Left kidney (tissue), 8 donors: Measurements from ENCODE around the gene MMP15. TPM values are rescaled to one million over a fixed set of nuclear protein-coding genes. Genes with fewer than 3 reads are reported as not detected.
"Not testable (repeated sequence)": the region's sequence is repeated elsewhere in the genome, so short reads cannot be mapped to it uniquely, and the experiment has no call there.

Experiments used
- DNase-seq: peaks from one replicate; pipeline ENCODE4 v3.0.0-alpha.2; 2013
- long read RNA-seq, 8 donors: transcript quantifications; one replicate each; lab custom pipeline, GENCODE V29; 2026
- polyA plus RNA-seq: library from polyadenylated mRNA; unstranded; fragments of 120-200 nt; gene quantifications from one replicate; pipeline ENCODE4 v1.2.1, GENCODE V29; 2013; ENCODE audit not compliant: insufficient read length

The MMP15 gene
- polyA plus RNA-seq: 12.1 TPM
- long read RNA-seq, donor 1, full-length matches to known transcripts: 4 of 21 reads
- long read RNA-seq, donor 1, partial matches to known transcripts: 17 of 21 reads
- long read RNA-seq, donor 1, other reads (novel, unspliced or antisense): 0 of 21 reads
- long read RNA-seq, donor 2, full-length matches to known transcripts: 5 of 5 reads
- long read RNA-seq, donor 2, partial matches to known transcripts: 0 of 5 reads
- long read RNA-seq, donor 2, other reads (novel, unspliced or antisense): 0 of 5 reads
- long read RNA-seq, donor 3, full-length matches to known transcripts: 1 of 1 reads
- long read RNA-seq, donor 3, partial matches to known transcripts: 0 of 1 reads
- long read RNA-seq, donor 3, other reads (novel, unspliced or antisense): 0 of 1 reads
- long read RNA-seq, donor 4: 0 reads
- long read RNA-seq, donor 5, full-length matches to known transcripts: 2 of 2 reads
- long read RNA-seq, donor 5, partial matches to known transcripts: 0 of 2 reads
- long read RNA-seq, donor 5, other reads (novel, unspliced or antisense): 0 of 2 reads
- long read RNA-seq, donor 6, full-length matches to known transcripts: 3 of 3 reads
- long read RNA-seq, donor 6, partial matches to known transcripts: 0 of 3 reads
- long read RNA-seq, donor 6, other reads (novel, unspliced or antisense): 0 of 3 reads
- long read RNA-seq, donor 7, full-length matches to known transcripts: 5 of 5 reads
- long read RNA-seq, donor 7, partial matches to known transcripts: 0 of 5 reads
- long read RNA-seq, donor 7, other reads (novel, unspliced or antisense): 0 of 5 reads
- long read RNA-seq, donor 8, full-length matches to known transcripts: 1 of 1 reads
- long read RNA-seq, donor 8, partial matches to known transcripts: 0 of 1 reads
- long read RNA-seq, donor 8, other reads (novel, unspliced or antisense): 0 of 1 reads

- DNase-seq: peak; percentile 80
These were observed at the start of gene MMP15 for GRCh38 chr16:58025351-58026138. Gene MMP15, plus strand, starts transcription at chr16:58025754. Its CDS starts 597 bp downstream, at chr16:58026351.

DNA sequence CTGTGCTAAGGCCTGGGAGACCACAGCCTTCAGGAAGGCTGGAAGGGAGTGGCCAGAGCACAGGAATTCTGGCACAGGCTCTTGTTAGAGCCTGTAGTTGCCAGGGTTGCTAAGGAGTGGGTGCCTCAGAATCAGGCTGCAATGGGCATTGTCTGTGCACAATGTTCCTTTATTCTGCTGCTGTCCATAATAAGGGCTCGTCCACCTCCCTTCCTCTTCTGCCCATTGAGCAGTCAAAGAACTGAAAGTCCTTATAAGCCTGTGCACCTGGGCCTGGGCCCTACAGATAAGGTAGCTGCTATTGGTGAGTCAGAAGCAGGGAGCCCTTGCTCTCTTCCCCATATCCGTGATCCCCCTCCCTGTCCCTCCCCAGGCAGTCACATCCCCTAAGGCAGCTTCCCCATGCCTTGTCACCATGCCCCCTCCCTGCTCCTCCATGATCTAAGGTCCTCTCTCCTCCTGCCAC, 49.2 kb upstream of the MMP15 start:
- DNase-seq: no peak

- no peak for DNase-seq
These were observed 48.0 kb upstream of the MMP15 start for GRCh38 chr16:57977418-57978069.

DNA sequence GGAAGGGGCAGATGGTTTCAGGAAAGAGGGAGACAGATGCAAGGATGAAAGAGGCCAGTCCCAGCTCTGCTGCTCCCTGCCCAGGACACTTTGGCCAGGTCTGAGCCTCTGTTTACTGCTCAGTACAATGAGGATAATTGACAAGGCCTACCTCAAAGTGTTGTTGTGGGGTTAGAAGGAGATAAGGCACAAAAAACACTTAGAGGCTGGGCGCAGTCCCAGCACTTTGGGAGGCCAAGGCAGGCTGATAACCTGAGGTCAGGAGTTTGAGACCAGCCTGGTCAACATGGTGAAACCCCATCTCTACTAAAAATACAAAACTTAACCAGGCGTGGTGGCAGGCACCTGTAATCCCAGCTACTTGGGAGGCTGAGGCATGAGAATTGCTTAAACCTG, 47.5 kb upstream of the MMP15 start:
- DNase-seq: not testable (repeated sequence)

DNA sequence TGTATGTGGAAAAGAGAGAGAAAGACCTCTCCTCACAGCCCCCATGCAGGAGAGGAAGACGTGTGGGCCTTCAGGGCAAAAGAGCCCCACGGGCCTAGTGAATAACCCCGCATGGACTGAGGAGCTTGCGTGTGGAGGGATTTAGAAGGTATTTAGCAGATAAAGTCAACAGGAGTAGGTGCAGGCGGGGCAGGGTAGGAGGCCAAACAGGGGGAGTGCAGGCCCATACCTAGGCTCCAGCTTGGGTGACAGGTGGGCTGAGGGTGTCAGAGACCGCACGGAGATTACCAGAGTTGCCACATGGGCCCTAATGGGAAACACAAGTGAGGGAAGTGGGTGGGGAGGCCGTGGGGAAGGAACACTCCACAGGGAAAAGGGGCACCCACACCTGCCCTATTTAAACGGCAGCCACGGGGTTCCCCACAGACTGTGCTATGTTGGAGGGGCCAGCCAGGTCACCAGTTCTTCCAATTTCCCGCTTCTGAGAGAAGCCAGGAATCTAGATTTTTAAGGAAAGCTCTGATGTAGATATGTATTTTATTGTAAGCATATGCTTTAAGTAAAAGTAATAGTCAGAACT, 46.5 kb upstream of the MMP15 start:
- DNase-seq: no peak

DNA sequence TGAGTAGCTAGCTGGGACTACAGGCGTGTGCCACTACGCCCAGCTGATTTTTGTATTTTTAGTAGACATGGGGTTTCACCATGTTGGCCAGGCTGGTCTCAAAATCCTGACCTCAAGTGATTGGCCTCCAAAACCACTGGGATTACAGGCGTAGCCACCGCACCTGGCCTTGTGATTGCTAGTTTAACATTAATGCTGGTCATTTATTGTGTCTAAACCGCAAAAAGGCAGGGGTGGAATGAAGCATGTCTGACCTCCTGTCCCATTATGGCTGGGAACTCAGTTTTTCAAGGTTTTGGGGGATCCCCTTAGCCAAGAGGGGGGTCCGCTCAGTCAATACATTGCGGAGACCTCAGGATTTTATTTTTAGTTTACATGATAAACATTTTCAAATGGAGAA, 43.9 kb upstream of the MMP15 start:
- DNase-seq: no peak

DNA sequence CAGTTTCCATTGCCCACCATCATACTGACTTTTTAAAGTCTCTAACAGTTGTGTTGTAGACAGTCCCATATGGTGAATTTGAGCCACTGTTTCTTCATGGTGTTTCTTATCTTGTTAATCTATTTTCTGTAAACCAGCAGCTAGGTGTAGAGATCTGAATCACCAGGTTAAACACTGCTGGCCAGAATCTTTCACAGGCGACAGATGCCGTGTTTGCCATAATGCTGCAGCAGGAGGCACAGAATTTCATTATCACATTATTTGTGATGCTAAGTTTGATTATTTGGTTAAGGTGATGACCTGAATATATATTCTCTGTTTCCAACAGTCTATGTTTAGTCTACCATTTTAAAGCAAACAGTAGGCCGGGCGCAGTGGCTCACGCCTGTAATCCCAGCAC, 43.2 kb upstream of the MMP15 start:
- DNase-seq: no peak

DNA sequence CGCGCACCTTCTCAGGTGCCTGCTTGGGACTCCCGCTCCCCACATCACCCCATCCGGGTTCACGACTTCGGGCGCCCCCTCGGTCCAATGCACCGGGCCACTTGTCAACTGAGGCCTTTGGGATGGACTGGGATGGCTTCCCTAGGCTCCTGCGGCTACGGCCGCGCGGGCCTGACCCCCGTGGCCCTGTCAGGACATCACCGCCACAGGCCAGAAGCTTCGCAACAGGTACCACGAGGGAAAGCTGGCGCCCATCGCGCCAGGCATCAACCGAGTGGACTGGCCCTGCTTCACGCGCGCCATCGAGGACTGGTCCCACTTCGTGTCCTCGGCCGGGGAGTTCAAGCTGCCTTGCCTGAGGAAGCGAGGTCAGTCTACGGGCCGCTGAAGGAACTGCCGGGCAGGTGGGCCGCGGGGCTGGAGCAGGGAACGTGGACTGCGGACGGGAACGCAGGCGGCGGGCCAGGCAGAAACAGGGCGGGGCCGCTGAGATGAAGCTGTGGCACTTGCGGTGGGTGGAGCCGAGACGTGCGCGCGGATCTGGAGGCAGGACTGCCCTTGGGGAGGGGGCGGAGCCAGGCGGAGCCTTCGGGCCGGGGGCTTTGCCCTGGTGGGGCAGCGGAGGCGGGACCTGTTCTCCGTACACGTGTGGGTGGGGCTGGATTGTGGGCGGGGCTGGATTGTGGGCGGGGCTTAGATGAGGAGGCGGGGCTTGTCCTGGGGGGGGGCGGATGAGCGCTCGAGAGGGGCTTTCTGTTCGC, 40.9 kb upstream of the MMP15 start:
- peak; percentile 81 for DNase-seq

DNA sequence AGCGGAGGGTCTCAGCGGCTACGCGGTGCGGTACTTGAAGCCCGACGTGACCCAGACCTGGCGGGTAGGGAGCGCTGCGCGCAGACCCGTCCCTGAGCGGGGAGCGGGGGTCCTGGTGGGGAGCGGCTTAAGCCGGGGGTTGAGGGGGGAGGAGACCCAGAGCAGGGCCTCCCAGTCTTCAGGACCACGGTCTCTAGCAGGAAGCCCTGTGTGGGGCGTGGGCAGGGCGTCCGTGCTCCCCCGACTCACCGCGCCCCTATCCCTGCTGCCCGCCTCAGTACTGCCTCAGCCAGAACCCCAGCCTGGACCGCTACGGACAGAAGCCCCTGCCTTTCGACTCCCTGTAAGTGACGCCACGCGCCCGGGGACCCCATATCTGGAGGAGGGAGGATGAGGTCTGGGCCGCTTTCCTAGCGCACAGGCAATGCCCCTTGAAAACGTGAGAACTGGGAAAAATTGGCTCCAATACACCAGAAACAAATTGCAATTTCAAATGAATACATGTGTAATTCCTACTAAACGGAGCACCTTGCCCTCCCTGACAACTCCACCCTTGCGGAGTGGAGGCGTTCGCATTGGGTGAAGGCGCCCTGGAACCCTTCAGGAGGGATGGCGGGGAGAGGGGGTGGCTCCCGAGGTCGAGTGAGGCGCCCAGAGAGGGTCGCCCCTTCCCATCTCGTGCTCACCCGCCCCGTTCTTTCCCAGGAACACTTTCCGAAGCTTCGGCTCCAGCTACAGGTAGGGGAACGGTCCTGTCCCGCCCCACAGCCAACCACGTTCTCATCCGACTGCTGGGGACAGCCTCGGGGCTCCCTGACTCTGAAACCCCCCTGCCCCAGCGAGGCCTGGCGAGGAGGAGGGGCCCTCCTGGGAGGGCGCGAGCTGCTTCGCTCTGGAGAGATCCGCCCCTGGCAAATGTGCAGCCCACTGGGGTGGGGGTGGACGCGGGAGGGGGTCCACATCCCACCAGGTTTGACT, 40.1 kb upstream of the MMP15 start:
- DNase-seq: no peak

DNA sequence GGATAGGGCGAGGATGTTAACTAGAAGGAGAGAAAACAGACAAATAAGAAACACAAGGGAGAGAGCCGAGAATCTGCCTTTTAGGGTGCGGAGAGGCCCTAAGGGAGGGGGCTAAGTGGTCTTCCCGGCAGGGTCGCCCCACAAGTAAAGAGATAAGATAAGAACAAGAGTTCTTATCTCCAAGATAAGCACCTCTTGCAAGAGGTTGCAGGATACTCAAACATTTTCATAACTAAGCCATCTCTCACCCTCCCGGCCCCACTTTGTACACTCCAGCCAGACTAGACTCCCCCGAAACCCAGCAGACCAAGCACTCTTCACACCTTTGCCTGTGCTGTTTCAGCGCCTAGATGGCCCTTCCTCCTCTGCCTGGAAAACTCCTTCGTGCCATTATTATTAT, 39.4 kb upstream of the MMP15 start:
- no peak for DNase-seq

GRCh38 chr16:57987441-57988177, 37.9 kb upstream of the MMP15 start:
- no peak for DNase-seq

DNA sequence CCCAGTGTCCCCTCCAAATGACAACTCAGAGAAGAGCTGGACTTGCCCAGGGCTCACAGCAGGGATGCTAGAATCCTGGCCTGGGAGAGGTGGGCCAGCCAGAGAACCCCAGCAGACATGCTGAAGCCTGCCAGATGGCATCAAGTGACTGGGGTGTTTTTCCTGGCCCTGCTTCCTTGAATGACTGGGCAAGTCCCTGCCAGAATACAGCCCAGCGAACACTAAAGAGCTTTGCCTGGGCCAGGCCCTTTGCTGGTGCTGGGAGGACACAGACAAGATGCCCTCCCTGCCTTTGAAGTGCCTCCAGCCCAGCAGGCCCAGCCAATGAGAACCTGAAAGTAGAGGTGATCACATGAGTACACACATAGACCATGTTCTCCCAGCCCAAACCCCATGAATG, 36.6 kb upstream of the MMP15 start:
- no peak for DNase-seq

DNA sequence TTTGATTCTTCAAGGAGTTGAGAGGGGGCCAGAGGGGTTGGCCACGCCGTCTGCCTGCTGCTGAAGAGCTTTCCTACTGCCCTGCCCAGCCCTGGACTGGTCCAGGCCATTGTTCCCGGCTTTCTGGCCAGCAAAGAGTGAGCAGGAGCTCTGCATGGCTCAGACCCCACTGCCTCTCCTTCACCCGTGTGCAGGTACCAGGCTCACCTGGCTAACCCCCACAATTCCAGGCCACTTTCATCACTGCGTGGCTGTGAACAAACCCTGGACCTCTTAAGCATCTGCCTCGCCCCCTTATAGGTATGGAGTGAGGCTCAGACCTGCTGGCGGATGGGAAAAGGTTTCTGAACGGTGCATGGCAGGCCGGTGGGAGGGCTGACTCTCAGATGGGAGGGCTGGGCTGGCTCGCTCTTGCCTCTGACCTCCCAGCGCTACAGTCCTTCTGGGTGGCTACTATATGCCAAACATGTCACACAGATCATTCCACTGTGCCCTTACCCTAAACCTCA, 33.9 kb upstream of the MMP15 start:
- no peak for DNase-seq

GRCh38 chr16:57992084-57992483, 33.5 kb upstream of the MMP15 start:
- no peak for DNase-seq

- DNase-seq: no peak
These were observed 32.1 kb upstream of the MMP15 start for GRCh38 chr16:57993438-57993837.

- DNase-seq: no peak
These were observed 31.7 kb upstream of the MMP15 start for GRCh38 chr16:57993897-57994296.

- no peak for DNase-seq
These were observed 31.2 kb upstream of the MMP15 start for GRCh38 chr16:57994361-57994760.

DNA sequence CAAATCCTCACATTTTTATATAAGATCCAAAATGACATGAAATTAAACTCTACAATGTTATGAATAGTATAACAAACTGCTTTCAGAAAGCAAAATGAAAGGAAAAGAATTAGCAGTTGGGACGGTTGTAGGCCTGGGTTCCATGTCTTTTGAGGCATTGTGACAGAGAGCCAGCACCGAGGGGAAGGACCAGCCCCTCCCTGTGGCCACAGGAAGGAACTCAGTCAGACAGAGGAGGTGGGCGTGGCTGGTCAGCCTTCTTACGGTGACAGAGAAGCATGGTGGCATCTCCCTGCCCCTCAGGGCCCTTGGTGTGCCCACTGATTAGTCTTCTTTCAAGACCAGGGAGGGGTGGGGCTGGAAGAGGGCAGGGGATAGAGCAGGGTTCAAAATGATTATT, 30.8 kb upstream of the MMP15 start:
- no peak for DNase-seq
